Neutrophil (primary cell): ENCODE measurements around the gene ABHD1.
A peak's percentile ranks its signal among the peaks of the same experiment; 100 is the strongest.
"Not testable (repeated sequence)": the region's sequence is repeated elsewhere in the genome, so short reads cannot be mapped to it uniquely, and the experiment has no call there.

ENCODE experiments used
- H3K27ac ChIP-seq: fragments of 200-600 bp; sonication (generic); 2 replicates; pipeline ENCODE4 v1.5.1; 2016; ENCODE audit warnings: mild to moderate bottlenecking, moderate library complexity
- H3K27me3 ChIP-seq: fragments of 200-600 bp; sonication (generic); 2 replicates; pipeline ENCODE4 v1.6.0; 2016; ENCODE audit warnings: mild to moderate bottlenecking
- H3K36me3 ChIP-seq: fragments of 200-600 bp; sonication (generic); 2 replicates; pipeline ENCODE4 v1.5.1; 2017
- H3K4me1 ChIP-seq, 2 experiments: fragments of 200-600 bp in 1 of 2; sonication (generic) in 1 of 2; 1 replicate in 1 of 2; 2 replicates in 1 of 2; pipeline versions ENCODE4 v1.5.1 to v1.6.1; 2013 to 2016; ENCODE audit warnings: low read depth in 1 of 2, low read length in 1 of 2, mild to moderate bottlenecking in 1 of 2, moderate library complexity in 1 of 2; ENCODE audit not compliant: control insufficient read depth in 1 of 2, insufficient read depth in 1 of 2
- H3K4me3 ChIP-seq, 2 experiments: fragments of 200-600 bp in 1 of 2; sonication (generic) in 1 of 2; 1 replicate in 1 of 2; 2 replicates in 1 of 2; pipeline ENCODE4 v1.5.1; 2013 to 2016; ENCODE audit warnings: low read depth in 1 of 2, low read length in 1 of 2, mild to moderate bottlenecking in 1 of 2, moderate library complexity in 1 of 2
- H3K9me3 ChIP-seq: fragments of 200-600 bp; sonication (generic); 2 replicates; pipeline ENCODE4 v1.5.1; 2016
- TF ChIP-seq, protein P1 (sequence below): fragments of 200-600 bp; sonication (generic); IDR thresholded peaks from 2 replicates; pipeline ENCODE4 v1.5.1; 2016; ENCODE audit warnings: antibody characterized with exemption

Gene ABHD1

DNA sequence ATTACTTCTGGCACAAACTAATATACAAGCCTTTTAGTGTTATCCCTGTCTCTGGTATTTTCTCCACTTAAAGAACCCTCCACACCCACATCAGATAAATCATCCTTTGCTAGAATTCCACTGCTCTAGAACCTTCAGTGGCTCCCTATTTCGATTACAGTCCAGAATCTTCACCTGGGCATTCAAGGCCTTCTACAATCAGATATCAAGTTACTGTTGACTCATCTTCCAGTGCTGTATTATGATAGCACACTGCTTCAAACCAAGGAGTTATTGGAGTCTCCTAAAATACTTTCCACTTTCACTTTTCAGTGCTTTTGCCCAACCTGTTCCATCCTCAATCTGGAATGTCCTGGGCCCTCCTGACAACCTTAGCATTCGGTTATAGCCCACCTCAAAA, 8.1 kb upstream of the ABHD1 start:
- Histone ChIP-seq H3K4me1 (peaks cover 7 to 11% of the 10 kb centered on the region in 2 experiments), H3K27ac (no peak overlapping the region), H3K27me3 (peaks cover 40% of the 10 kb centered on the region), H3K36me3 (no peaks in the 10 kb centered on the region), H3K9me3 (no peaks in the 10 kb centered on the region), H3K4me3 (no peak overlapping the region)
- TF ChIP-seq, protein P1, sequence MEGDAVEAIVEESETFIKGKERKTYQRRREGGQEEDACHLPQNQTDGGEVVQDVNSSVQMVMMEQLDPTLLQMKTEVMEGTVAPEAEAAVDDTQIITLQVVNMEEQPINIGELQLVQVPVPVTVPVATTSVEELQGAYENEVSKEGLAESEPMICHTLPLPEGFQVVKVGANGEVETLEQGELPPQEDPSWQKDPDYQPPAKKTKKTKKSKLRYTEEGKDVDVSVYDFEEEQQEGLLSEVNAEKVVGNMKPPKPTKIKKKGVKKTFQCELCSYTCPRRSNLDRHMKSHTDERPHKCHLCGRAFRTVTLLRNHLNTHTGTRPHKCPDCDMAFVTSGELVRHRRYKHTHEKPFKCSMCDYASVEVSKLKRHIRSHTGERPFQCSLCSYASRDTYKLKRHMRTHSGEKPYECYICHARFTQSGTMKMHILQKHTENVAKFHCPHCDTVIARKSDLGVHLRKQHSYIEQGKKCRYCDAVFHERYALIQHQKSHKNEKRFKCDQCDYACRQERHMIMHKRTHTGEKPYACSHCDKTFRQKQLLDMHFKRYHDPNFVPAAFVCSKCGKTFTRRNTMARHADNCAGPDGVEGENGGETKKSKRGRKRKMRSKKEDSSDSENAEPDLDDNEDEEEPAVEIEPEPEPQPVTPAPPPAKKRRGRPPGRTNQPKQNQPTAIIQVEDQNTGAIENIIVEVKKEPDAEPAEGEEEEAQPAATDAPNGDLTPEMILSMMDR = no peak

- Histone ChIP-seq H3K4me3 (no peak overlapping the region), H3K36me3 (no peaks in the 10 kb centered on the region), H3K9me3 (no peaks in the 10 kb centered on the region), H3K27ac (no peak overlapping the region), H3K4me1 (peaks cover 22 to 26% of the 10 kb centered on the region in 2 experiments), H3K27me3 (peaks cover 46% of the 10 kb centered on the region)
- TF ChIP-seq, protein P1 = no peak
Observed at GRCh38 chr2:27117995-27118524, 5.6 kb upstream of the ABHD1 start.

DNA sequence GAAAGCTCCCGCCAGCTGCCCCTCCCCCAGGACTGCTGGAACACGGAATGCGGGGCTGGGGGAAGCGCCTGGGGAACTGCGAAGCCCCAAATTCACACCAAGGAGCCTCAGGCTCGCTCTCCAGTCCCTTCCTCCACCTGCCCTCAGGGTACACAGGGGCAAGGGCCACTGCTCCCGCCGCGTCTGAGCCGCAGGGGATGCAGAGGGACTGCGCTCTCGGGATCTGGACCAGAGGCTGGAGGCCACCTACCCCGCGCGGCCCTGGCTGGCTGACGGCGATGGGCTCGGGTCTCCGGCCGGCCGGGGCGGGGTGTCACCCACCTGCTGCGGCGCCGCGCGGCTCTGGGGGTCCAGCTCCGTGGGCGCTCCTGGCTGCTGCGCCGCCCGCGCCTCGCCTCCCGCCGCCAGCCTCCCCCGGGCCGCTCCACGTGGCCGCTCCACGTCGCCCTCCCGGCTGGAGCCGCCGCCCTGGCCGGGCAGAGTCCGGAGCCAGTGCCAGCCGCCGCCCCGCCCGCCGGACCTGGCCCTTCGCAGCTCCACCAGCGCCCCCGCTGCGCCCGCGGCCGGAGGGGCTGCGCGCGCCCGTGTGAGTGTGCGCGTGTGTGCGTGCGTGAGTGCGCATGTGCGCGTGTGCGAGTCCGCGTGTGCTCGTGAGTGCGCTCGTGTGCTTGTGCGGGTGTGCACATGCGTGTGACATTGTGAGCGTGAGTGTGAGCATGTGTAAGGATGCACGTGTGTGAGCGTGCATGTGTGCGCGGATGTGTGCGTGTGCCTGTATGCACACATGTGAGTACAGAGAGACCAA, 4.9 kb upstream of the ABHD1 start, which contains the start of gene CGREF1:
Gene CGREF1, minus strand, starts transcription at position 604 of the 805 bp plus-strand sequence. CDS start 14,762 bp downstream, outside the sequence.
- no peak within 1 kb of the TSS for H3K4me3 ChIP-seq
- H3K36me3 ChIP-seq = no peaks in the 10 kb centered on the region
- H3K27ac ChIP-seq = no peak within 1 kb of the TSS

DNA sequence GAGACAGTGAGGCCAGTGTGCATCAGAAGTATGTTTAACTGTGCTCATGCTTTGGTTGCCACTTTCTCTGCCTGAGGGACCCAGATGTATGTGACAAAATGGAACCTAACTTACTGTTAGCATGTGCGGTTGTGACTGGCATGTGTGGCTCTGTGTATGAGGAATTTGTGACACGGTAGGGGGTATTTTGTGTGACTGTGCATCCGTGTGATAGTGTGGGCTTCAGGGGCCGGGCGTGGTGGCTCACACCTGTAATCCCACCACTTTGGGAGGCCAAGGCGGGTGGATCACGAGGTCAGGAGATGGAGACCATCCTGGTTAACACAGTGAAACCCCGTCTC, 4.3 kb upstream of the ABHD1 start:
- Histone ChIP-seq H3K4me1 (peaks cover 30 to 34% of the 10 kb centered on the region in 2 experiments), H3K27me3 (peaks cover 46% of the 10 kb centered on the region)
- not testable (repeated sequence) for H3K27ac ChIP-seq, H3K9me3 ChIP-seq, H3K36me3 ChIP-seq, H3K4me3 ChIP-seq

More for the DNA sequence above, 4.9 kb upstream of the ABHD1 start, which contains the start of gene CGREF1:
- no peaks in the 10 kb centered on the region for H3K9me3 ChIP-seq
- TF ChIP-seq, protein P1 = no peak
- peaks cover 46% of the 10 kb centered on the region for H3K27me3 ChIP-seq
- peaks cover 26 to 30% of the 10 kb centered on the region in 2 experiments for H3K4me1 ChIP-seq

DNA sequence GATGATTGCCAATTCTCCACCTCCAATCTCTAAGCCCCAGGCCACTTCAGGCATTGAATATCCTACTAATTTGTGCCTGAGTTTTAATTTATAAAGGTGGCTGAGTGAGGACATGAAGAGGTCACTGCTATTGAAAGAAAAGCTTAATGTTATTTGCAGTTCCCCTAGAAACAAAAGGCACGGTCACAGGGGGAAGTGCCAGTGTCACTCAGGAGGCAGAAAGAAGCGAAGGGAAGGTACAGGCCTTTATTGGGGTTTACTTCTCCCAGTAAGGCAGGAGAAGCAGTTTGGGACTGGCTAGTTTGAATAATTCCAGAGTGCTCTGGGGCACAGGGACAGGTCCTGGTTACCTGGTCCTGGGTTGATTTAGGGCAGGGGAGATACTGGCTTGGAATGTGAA, 1.7 kb upstream of the ABHD1 start:
- Histone ChIP-seq H3K27me3 (peaks cover 42% of the 10 kb centered on the region), H3K4me1 (peaks cover 30 to 34% of the 10 kb centered on the region in 2 experiments), H3K27ac (peak overlapping the region; percentile 87), H3K9me3 (no peaks in the 10 kb centered on the region), H3K36me3 (no peaks in the 10 kb centered on the region), H3K4me3 (no peak overlapping the region)
- TF ChIP-seq, protein P1 = no peak

- H3K27ac ChIP-seq = peak overlapping the region; percentile 87
- no peaks in the 10 kb centered on the region for H3K9me3 ChIP-seq
- H3K27me3 ChIP-seq = peaks cover 33% of the 10 kb centered on the region
- TF ChIP-seq, protein P1 = no peak
- H3K4me3 ChIP-seq = peak overlapping the region; percentile 70 to 85
- no peaks in the 10 kb centered on the region for H3K36me3 ChIP-seq
- H3K4me1 ChIP-seq = peaks cover 30 to 34% of the 10 kb centered on the region in 2 experiments
Observed at GRCh38 chr2:27122791-27123190, 824 bp upstream of the ABHD1 start.
